ENCODE measurements around the gene PI4K2A. TPM values are rescaled to one million over a fixed set of nuclear protein-coding genes. Genes with fewer than 3 reads are reported as not detected.

Gene PI4K2A
- total and polyA plus RNA-seq, 4 experiments from 2014 or later, result 8.5 to 9.9 (median 9.2) TPM

DNA sequence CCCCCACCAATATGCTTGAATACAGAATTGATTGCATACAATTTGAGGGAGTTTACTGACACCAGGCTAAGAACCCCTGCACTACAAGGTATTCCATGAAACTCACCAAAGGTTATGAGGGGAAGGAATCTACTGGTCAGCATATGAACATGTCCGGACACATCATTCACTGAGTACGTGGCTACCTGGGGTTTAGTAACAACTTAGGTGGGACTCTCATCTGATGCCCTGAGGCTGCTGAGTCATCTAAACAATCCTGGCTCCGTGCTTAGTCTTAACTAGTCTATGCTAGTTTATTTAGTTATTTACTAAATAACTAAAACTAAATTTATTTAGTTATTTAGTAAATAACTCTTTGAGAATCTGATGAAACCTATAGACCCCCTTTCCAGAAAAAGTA is 11.3 kb downstream of the PI4K2A start:
- Histone ChIP-seq H3K36me3 (ENCODE audit: insufficient read depth, low read length) (peaks cover 19% of the 10 kb centered on the region), H3K27me3 (ENCODE audit: insufficient read depth, low read length) (no peaks in the 10 kb centered on the region), H3K4me1 (ENCODE audit: insufficient read depth, low read length) (peaks cover 13% of the 10 kb centered on the region), H3K27ac (ENCODE audit: low read depth, low read length) (no peak overlapping the region), H3K9me3 (ENCODE audit: control insufficient read depth in 1 of 2, low read length in 2 of 2) (no peaks in the 10 kb centered on the region), H3K4me3 (ENCODE audit: low read length in 2 of 2) (no peak overlapping the region)
- Mint-ChIP-seq H3K27me3 (no peaks in the 10 kb centered on the region), H3K27ac (no peak overlapping the region), H3K36me3 (peaks cover 33 to 45% of the 10 kb centered on the region in 2 donors), H3K4me3 (no peak overlapping the region), H3K4me1 (peaks cover 12 to 18% (median 17%) of the 10 kb centered on the region in 4 donors), H3K9me3 (no peaks in the 10 kb centered on the region)
- intact Hi-C loops (cut with micrococcal nuclease), result no loop called here
- ChIA-PET POLR2A (ENCODE audit: partially characterized antibody) (no interaction called here), CTCF (ENCODE audit: partially characterized antibody) (no interaction called here)
- no peak for DNase-seq

DNA sequence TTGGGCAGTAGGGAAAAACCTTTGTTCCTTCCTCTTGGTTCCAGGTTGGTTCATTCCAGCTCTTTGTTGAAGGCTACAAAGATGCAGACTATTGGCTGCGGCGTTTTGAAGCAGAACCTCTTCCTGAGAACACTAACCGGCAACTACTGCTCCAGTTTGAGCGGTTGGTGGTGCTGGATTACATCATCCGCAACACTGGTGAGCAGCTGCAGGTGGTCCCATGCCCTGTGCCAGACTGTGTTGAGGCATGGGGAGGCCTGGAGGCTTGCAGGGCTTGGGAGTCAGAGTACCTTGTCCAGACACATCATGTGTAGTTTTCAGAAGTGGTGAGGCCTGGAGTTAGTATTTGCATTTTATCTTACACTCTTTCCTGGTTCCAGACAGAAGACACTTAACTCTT is 16.3 kb downstream of the PI4K2A start:
- H3K27me3 ChIP-seq (ENCODE audit: insufficient read depth, low read length), result no peaks in the 10 kb centered on the region
- intact Hi-C loops (cut with micrococcal nuclease), result no loop called here
- peaks cover 49 to 59% of the 10 kb centered on the region in 2 donors for H3K36me3 Mint-ChIP-seq
- no peak overlapping the region for H3K27ac Mint-ChIP-seq
- peaks cover 0 to 3% (median 0%) of the 10 kb centered on the region in 4 donors for H3K4me1 Mint-ChIP-seq
- DNase-seq, result no peak
- ChIA-PET POLR2A (ENCODE audit: partially characterized antibody) (no interaction called here), CTCF (ENCODE audit: partially characterized antibody) (no interaction called here)
- H3K4me3 ChIP-seq (ENCODE audit: low read length in 2 of 2), result no peak overlapping the region
- peaks cover 16% of the 10 kb centered on the region for H3K36me3 ChIP-seq (ENCODE audit: insufficient read depth, low read length)
- no peaks in the 10 kb centered on the region for H3K9me3 ChIP-seq (ENCODE audit: control insufficient read depth in 1 of 2, low read length in 2 of 2)
- no peaks in the 10 kb centered on the region for H3K9me3 Mint-ChIP-seq
- no peak overlapping the region for H3K27ac ChIP-seq (ENCODE audit: low read depth, low read length)
- no peaks in the 10 kb centered on the region for H3K4me1 ChIP-seq (ENCODE audit: insufficient read depth, low read length)
- H3K27me3 Mint-ChIP-seq, result no peaks in the 10 kb centered on the region
- H3K4me3 Mint-ChIP-seq, result no peak overlapping the region

DNA sequence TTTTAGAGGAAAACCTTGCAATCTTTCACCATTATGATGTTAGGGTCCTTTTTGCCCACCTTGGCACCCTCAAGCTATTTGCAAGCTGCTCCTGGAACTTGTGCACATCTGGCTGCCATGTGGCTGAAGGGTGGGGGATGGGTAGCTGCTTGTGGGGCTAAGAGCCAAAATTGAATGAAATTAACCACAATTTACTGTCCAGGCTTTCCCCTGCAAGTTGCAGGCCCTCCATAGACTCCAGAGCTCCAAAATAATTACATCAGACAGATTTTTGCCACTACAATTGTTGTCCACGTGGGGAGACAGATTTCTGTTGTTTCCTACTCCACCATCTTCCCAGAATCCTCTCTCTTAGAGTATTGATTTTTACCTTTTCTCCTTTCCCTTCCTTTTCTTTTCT is 19.1 kb downstream of the PI4K2A start:
- Mint-ChIP-seq H3K4me3 (no peak overlapping the region), H3K27me3 (no peaks in the 10 kb centered on the region), H3K9me3 (no peaks in the 10 kb centered on the region), H3K27ac (no peak overlapping the region), H3K4me1 (peaks cover 0 to 3% (median 0%) of the 10 kb centered on the region in 4 donors), H3K36me3 (peaks cover 40 to 59% of the 10 kb centered on the region in 2 donors)
- no peak for DNase-seq
- H3K36me3 ChIP-seq (ENCODE audit: insufficient read depth, low read length), result peaks cover 20% of the 10 kb centered on the region
- H3K9me3 ChIP-seq (ENCODE audit: control insufficient read depth in 1 of 2, low read length in 2 of 2), result no peaks in the 10 kb centered on the region
- no peak overlapping the region for H3K27ac ChIP-seq (ENCODE audit: low read depth, low read length)
- no peaks in the 10 kb centered on the region for H3K4me1 ChIP-seq (ENCODE audit: insufficient read depth, low read length)
- no peak overlapping the region for H3K4me3 ChIP-seq (ENCODE audit: low read length in 2 of 2)
- CTCF ChIA-PET (ENCODE audit: partially characterized antibody), result no interaction called here
- POLR2A ChIA-PET (ENCODE audit: partially characterized antibody), result no interaction called here
- no peaks in the 10 kb centered on the region for H3K27me3 ChIP-seq (ENCODE audit: insufficient read depth, low read length)
- intact Hi-C loops (cut with micrococcal nuclease), result no loop called here

DNA sequence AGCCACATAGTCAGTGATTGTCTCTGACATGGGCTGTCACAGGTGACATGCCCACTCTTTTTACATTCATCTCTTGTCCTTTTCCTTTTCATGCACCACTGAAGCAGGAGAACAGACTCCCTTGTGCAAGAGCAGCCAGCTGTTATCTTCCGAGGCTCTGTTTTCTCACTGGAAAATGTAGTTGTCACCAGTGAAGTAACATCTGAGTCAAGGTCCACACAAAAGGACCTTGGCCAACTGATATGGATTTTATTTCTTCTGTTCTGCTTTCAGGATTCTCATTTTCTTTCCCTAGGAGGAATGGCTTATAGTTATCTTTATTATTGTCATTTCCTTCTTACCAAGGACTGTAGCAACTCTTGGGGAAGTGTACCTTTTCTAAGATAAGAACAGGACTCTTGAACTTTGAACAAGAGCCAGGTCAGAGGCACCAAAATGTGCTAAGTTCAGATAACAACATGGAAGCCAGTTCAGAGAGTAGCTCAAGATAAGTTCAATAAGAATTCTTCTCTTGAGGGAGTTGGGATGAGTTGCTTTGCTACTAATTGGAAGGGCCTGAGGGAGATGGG is 23.9 kb downstream of the PI4K2A start:
- no peak for DNase-seq
- CTCF ChIA-PET (ENCODE audit: partially characterized antibody), result interaction anchor here (1.1 kb wide), 1 partner anchor 8 kb away, joined by 3 read pairs; no protein-coding TSS in a partner anchor
- H3K27ac Mint-ChIP-seq, result no peak overlapping the region
- intact Hi-C loops (cut with micrococcal nuclease), result no loop called here
- no peaks in the 10 kb centered on the region for H3K4me1 ChIP-seq (ENCODE audit: insufficient read depth, low read length)
- H3K36me3 Mint-ChIP-seq, result peaks cover 32 to 52% of the 10 kb centered on the region in 2 donors
- no peaks in the 10 kb centered on the region for H3K9me3 Mint-ChIP-seq
- H3K27ac ChIP-seq (ENCODE audit: low read depth, low read length), result no peak overlapping the region
- no peaks in the 10 kb centered on the region for H3K4me1 Mint-ChIP-seq
- H3K9me3 ChIP-seq (ENCODE audit: control insufficient read depth in 1 of 2, low read length in 2 of 2), result no peaks in the 10 kb centered on the region
- peaks cover 18% of the 10 kb centered on the region for H3K36me3 ChIP-seq (ENCODE audit: insufficient read depth, low read length)
- POLR2A ChIA-PET (ENCODE audit: partially characterized antibody), result no interaction called here
- H3K4me3 Mint-ChIP-seq, result no peak overlapping the region
- H3K27me3 ChIP-seq (ENCODE audit: insufficient read depth, low read length), result no peaks in the 10 kb centered on the region
- H3K4me3 ChIP-seq (ENCODE audit: low read length in 2 of 2), result no peak overlapping the region
- H3K27me3 Mint-ChIP-seq, result no peaks in the 10 kb centered on the region

DNA sequence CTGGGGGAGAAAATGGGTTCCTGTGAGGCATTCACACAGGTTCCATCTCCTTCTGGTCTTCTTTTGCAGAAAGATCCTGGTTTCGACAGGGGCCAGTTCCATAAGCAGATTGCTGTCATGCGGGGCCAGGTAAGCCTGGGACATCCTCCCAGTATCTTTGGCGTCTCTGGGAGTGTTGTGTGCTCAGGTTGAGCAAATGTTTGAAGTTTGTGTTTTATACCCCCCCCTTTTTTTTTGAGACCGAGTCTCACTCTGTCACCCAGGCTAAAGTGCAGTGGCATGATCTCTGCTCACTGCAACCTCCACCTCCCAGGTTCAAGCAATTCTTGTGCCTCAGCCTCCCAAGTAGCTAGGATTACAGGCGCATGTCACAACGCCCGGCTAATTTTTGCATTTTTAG is 26.5 kb downstream of the PI4K2A start:
- no peaks in the 10 kb centered on the region for H3K4me1 ChIP-seq (ENCODE audit: insufficient read depth, low read length)
- H3K27me3 Mint-ChIP-seq, result no peaks in the 10 kb centered on the region
- H3K27ac Mint-ChIP-seq, result no peak overlapping the region
- H3K4me1 Mint-ChIP-seq, result no peaks in the 10 kb centered on the region
- H3K27ac ChIP-seq (ENCODE audit: low read depth, low read length), result no peak overlapping the region
- H3K27me3 ChIP-seq (ENCODE audit: insufficient read depth, low read length), result no peaks in the 10 kb centered on the region
- no peak for DNase-seq
- ChIA-PET CTCF (ENCODE audit: partially characterized antibody) (interaction anchor here (1.2 to 1.8 kb wide), 2 partner anchors 10 to 12 kb away, joined by 4 to 6 read pairs; no protein-coding TSS in a partner anchor), POLR2A (ENCODE audit: partially characterized antibody) (no interaction called here)
- no peaks in the 10 kb centered on the region for H3K9me3 Mint-ChIP-seq
- H3K4me3 ChIP-seq (ENCODE audit: low read length in 2 of 2), result no peak overlapping the region
- H3K9me3 ChIP-seq (ENCODE audit: control insufficient read depth in 1 of 2, low read length in 2 of 2), result no peaks in the 10 kb centered on the region
- H3K4me3 Mint-ChIP-seq, result no peak overlapping the region
- intact Hi-C loops (cut with micrococcal nuclease), result no loop called here
- peaks cover 18% of the 10 kb centered on the region for H3K36me3 ChIP-seq (ENCODE audit: insufficient read depth, low read length)
- peaks cover 26 to 55% of the 10 kb centered on the region in 2 donors for H3K36me3 Mint-ChIP-seq

DNA sequence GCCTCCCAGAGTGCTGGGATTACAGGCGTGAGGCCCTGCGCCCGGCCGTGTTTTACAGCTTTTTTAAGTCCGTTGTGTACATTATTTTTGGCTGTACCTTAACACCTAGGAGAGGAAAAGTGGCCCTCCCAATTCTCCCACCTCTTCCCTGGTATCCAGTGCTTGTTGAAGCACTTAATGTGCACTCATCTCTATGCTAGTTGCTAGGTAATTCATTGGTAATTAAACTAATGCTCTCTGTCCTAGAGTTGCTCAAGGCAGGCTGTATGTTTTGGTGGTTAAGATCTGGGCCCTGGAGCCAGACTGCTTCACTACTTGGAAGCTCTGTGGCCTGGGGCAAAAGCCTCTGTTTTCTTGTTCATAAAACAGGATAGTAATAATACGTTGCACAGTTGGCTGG is 27.0 kb downstream of the PI4K2A start:
- Histone ChIP-seq H3K27ac (ENCODE audit: low read depth, low read length) (no peak overlapping the region), H3K4me1 (ENCODE audit: insufficient read depth, low read length) (no peaks in the 10 kb centered on the region), H3K27me3 (ENCODE audit: insufficient read depth, low read length) (no peaks in the 10 kb centered on the region), H3K36me3 (ENCODE audit: insufficient read depth, low read length) (peaks cover 17% of the 10 kb centered on the region), H3K9me3 (ENCODE audit: control insufficient read depth in 1 of 2, low read length in 2 of 2) (no peaks in the 10 kb centered on the region), H3K4me3 (ENCODE audit: low read length in 2 of 2) (no peak overlapping the region)
- ChIA-PET POLR2A (ENCODE audit: partially characterized antibody) (no interaction called here), CTCF (ENCODE audit: partially characterized antibody) (interaction anchor here (1.2 to 1.8 kb wide), 2 partner anchors 10 to 11 kb away, joined by 4 to 6 read pairs; no protein-coding TSS in a partner anchor)
- H3K4me3 Mint-ChIP-seq, result no peak overlapping the region
- no peaks in the 10 kb centered on the region for H3K27me3 Mint-ChIP-seq
- H3K36me3 Mint-ChIP-seq, result peaks cover 31 to 54% of the 10 kb centered on the region in 2 donors
- intact Hi-C loops (cut with micrococcal nuclease), result no loop called here
- no peak for DNase-seq
- no peaks in the 10 kb centered on the region for H3K9me3 Mint-ChIP-seq
- no peaks in the 10 kb centered on the region for H3K4me1 Mint-ChIP-seq
- H3K27ac Mint-ChIP-seq, result peak overlapping the region in 1 of 7 donors; percentile 13

DNA sequence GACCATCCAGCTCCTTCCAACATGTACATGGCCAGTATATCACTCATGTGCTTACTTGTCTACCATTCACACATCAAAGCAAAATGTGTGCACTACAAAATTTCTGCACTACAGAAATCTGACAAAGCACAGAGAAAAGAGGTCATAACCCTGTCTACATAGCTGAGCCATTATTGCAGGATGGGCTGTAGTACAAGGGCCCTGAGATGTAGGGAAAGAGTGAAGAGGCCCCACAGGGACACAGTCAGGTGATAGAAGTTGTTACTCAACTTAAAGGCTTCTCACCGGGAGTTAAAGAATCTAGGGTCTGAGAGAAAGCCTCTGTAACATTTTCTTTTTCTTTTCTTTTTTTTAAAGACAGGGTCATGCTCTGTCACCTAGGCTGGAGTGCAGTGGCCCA is 29.1 kb downstream of the PI4K2A start:
- H3K27ac Mint-ChIP-seq, result peak overlapping the region in 2 of 7 donors; percentile 63 to 83
- no peak overlapping the region for H3K4me3 Mint-ChIP-seq
- peaks cover 40 to 57% of the 10 kb centered on the region in 2 donors for H3K36me3 Mint-ChIP-seq
- ChIA-PET CTCF (ENCODE audit: partially characterized antibody) (interaction anchor here (1.3 kb wide), 2 partner anchors 17 to 32 kb away, joined by 3 to 6 read pairs; partner anchors contain the start of gene AVPI1), POLR2A (ENCODE audit: partially characterized antibody) (interaction anchor here (1.4 kb wide), 1 partner anchor 67 kb away, joined by 4 read pairs; the partner anchor contains the start of gene ZFYVE27)
- Histone ChIP-seq H3K4me3 (ENCODE audit: low read length in 2 of 2) (no peak overlapping the region), H3K9me3 (ENCODE audit: control insufficient read depth in 1 of 2, low read length in 2 of 2) (no peaks in the 10 kb centered on the region), H3K36me3 (ENCODE audit: insufficient read depth, low read length) (peaks cover 9% of the 10 kb centered on the region), H3K27ac (ENCODE audit: low read depth, low read length) (no peak overlapping the region), H3K4me1 (ENCODE audit: insufficient read depth, low read length) (no peaks in the 10 kb centered on the region), H3K27me3 (ENCODE audit: insufficient read depth, low read length) (no peaks in the 10 kb centered on the region)
- no peaks in the 10 kb centered on the region for H3K27me3 Mint-ChIP-seq
- no peaks in the 10 kb centered on the region for H3K4me1 Mint-ChIP-seq
- H3K9me3 Mint-ChIP-seq, result no peaks in the 10 kb centered on the region
- DNase-seq, result no peak
- intact Hi-C loops (cut with micrococcal nuclease), result no loop called here
